Stimulated activated naive B cell treated with anti-CD40 and anti-IgM and Interleukin-4, amounts not matched to agents 10 μg/mL and 1 μg/mL and 100 μg/mL, for 72 hours (primary cell): Measurements from ENCODE around the gene ZNF407.

Source experiments
- ATAC-seq, 2 donors: fragments of 150-1000 bp; cut with Tn5 transposase; replicated peaks; 2 replicates each; pipeline ENCODE4 v1.10.0; 2021; ENCODE audit warnings: moderate library complexity in 1 of 2
- DNase-seq: peaks from one replicate; pipeline ENCODE4 v3.0.0; 2021
- H3K27ac Mint-ChIP-seq: one replicate; pipeline ENCODE4 v1.8.0; 2022; ENCODE audit warnings: mild to moderate bottlenecking, mixed read lengths
- H3K27me3 Mint-ChIP-seq, 2 donors: one replicate each; pipeline ENCODE4 v1.8.0; 2022; ENCODE audit warnings: mixed read lengths in 2 of 2
- H3K36me3 Mint-ChIP-seq, 2 donors: one replicate each; pipeline ENCODE4 v1.8.0; 2022; ENCODE audit warnings: mixed read lengths in 2 of 2, mild to moderate bottlenecking in 1 of 2
- H3K4me1 Mint-ChIP-seq, 2 donors: one replicate each; pipeline ENCODE4 v1.8.0; 2022; ENCODE audit warnings: mixed read lengths in 2 of 2, mild to moderate bottlenecking in 1 of 2
- H3K4me3 Mint-ChIP-seq, 2 donors: one replicate each; pipeline ENCODE4 v1.8.0; 2022; ENCODE audit warnings: mild to moderate bottlenecking in 2 of 2, mixed read lengths in 2 of 2, moderate library complexity in 1 of 2
- H3K9me3 Mint-ChIP-seq, 2 donors: one replicate each; pipeline ENCODE4 v1.8.0; 2022; ENCODE audit warnings: mixed read lengths in 2 of 2, mild to moderate bottlenecking in 1 of 2

ZNF407 gene

GRCh38 chr18:74921057-74921820, 323.6 kb downstream of the ZNF407 start:
- ATAC-seq: no peak
- no peak for DNase-seq
- no peak overlapping the region for H3K27ac Mint-ChIP-seq
- H3K4me1 Mint-ChIP-seq: no peaks in the 10 kb centered on the region
- H3K27me3 Mint-ChIP-seq: no peaks in the 10 kb centered on the region
- peaks cover 9 to 23% of the 10 kb centered on the region in 2 donors for H3K36me3 Mint-ChIP-seq
- H3K9me3 Mint-ChIP-seq: no peaks in the 10 kb centered on the region
- H3K4me3 Mint-ChIP-seq: no peak overlapping the region

GRCh38 chr18:74926051-74926450, 328.4 kb downstream of the ZNF407 start:
- Mint-ChIP-seq H3K27me3 (no peaks in the 10 kb centered on the region), H3K9me3 (no peaks in the 10 kb centered on the region), H3K4me1 (no peaks in the 10 kb centered on the region), H3K27ac (no peak overlapping the region), H3K36me3 (peaks cover 15 to 35% of the 10 kb centered on the region in 2 donors), H3K4me3 (no peak overlapping the region)
- no peak for DNase-seq
- ATAC-seq: no peak

DNA sequence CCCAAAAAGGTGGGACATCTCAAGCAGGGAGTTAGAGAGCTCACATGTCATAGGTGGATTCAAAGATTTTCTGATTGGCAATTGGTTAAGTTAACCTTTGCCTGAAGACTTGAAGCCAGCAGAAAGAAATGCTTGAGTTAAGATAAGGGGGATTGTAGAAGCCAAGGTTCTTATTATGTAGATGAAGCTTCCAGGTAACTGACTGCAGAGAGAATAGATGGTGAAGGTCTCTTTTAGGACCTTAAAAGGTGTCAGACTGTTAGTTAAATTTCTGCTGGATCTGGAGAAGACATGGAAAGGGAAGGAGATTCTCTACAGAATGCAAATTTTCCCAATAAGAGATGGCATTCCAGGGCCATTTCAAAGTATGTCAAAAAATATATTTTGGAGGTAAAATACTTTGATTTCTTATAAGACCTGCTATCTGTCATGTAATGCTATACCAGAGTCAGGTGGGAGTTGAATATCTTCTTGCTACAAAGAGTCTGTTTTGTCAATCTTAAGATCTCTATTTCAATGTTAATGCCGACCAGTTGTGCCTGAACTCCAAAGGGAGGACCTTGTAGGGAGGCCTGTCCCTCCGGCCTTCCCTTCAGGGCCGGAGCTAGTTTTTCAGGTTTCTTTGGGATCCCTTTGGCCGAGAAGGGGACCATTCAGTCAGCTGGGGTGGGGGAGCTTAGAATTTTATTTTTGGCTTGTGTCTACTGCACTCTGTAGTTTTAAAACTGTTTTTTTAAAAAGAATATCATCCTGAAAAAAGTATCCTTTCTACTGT, 330.7 kb downstream of the ZNF407 start:
- Mint-ChIP-seq H3K27me3 (no peaks in the 10 kb centered on the region), H3K27ac (no peak overlapping the region), H3K4me1 (no peaks in the 10 kb centered on the region), H3K36me3 (peaks cover 19 to 35% of the 10 kb centered on the region in 2 donors), H3K4me3 (no peak overlapping the region), H3K9me3 (no peaks in the 10 kb centered on the region)
- DNase-seq (no peak), ATAC-seq (no peak)

DNA sequence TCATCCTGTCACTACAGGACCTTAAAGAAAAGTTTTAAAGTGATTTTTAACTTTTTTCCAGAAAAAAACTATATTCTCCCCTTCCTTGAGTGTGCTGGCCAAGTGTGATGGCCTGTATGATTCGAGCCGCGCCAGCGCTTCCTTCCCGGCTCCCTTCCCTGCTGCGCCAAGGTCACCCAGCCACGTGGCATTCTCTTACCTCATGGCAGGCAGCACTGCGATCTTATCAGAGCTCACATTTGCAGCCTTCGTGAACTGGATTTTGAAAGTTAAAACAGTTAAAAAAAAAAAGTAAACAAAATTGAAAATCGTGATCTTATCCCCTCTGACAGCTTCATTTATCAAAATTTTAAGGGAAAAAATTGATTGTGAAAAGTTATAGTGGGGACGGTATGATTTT, 331.4 kb downstream of the ZNF407 start:
- no peak overlapping the region for H3K4me3 Mint-ChIP-seq
- no peaks in the 10 kb centered on the region for H3K4me1 Mint-ChIP-seq
- no peak overlapping the region for H3K27ac Mint-ChIP-seq
- ATAC-seq (no peak), DNase-seq (no peak)
- peaks cover 19 to 35% of the 10 kb centered on the region in 2 donors for H3K36me3 Mint-ChIP-seq
- no peaks in the 10 kb centered on the region for H3K9me3 Mint-ChIP-seq
- H3K27me3 Mint-ChIP-seq: no peaks in the 10 kb centered on the region

DNA sequence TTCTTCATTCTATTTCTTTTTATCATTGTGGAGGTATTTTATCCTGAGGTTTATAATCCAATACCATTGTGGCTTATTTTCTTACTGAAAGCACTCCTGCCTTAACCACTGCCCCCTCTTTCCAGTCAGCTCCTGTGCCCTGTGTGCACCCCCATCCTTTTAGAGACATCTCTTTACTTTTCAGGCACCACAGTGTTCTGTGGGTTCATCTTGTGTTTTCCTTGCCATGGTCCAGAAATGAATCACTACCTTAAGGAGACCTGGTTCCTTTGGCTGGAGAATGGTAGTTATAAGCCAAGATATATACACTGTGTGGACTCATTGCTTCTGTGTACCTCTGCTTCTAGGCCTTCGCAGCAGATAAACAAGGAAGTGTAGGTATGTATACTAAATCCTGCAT, 332.9 kb downstream of the ZNF407 start:
- DNase-seq (no peak), ATAC-seq (no peak)
- Mint-ChIP-seq H3K36me3 (peaks cover 19 to 32% of the 10 kb centered on the region in 2 donors), H3K9me3 (no peaks in the 10 kb centered on the region), H3K4me3 (no peak overlapping the region), H3K27me3 (no peaks in the 10 kb centered on the region), H3K27ac (no peak overlapping the region), H3K4me1 (no peaks in the 10 kb centered on the region)

DNA sequence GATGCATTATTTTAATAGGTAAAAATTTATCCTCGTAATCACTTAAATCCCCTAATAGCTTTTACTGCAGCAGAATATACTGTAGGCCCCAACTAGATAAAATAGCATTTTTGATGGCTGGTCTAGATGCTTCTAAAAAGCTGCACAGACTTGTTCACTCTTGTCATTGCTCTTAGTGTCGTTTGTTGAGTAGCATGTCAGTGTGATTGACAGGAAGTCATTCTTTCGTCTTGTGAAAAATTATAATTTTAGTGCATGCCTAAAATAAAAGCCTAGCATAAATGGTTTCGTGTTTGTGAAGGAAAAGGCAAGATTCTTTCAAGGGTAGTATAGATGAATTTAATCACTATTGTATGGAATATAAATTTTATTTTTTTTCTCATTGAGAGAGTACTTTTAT, 336.3 kb downstream of the ZNF407 start:
- ATAC-seq: no peak
- Mint-ChIP-seq H3K9me3 (no peaks in the 10 kb centered on the region), H3K27ac (no peak overlapping the region), H3K4me3 (no peak overlapping the region), H3K36me3 (peaks cover 15 to 24% of the 10 kb centered on the region in 2 donors), H3K27me3 (no peaks in the 10 kb centered on the region), H3K4me1 (no peaks in the 10 kb centered on the region)
- DNase-seq: no peak

GRCh38 chr18:74935434-74935833, 337.8 kb downstream of the ZNF407 start:
- no peak overlapping the region for H3K4me3 Mint-ChIP-seq
- no peaks in the 10 kb centered on the region for H3K9me3 Mint-ChIP-seq
- no peak for DNase-seq
- no peaks in the 10 kb centered on the region for H3K27me3 Mint-ChIP-seq
- no peak for ATAC-seq
- peaks cover 0 to 3% of the 10 kb centered on the region in 2 donors for H3K4me1 Mint-ChIP-seq
- peaks cover 14 to 20% of the 10 kb centered on the region in 2 donors for H3K36me3 Mint-ChIP-seq
- H3K27ac Mint-ChIP-seq: no peak overlapping the region

GRCh38 chr18:74936343-74936742, 338.7 kb downstream of the ZNF407 start:
- Mint-ChIP-seq H3K36me3 (peaks cover 11 to 21% of the 10 kb centered on the region in 2 donors), H3K9me3 (no peaks in the 10 kb centered on the region), H3K27ac (no peak overlapping the region), H3K27me3 (no peaks in the 10 kb centered on the region), H3K4me1 (peaks cover 4 to 8% of the 10 kb centered on the region in 2 donors), H3K4me3 (no peak overlapping the region)
- ATAC-seq: no peak
- DNase-seq: no peak

- peaks cover 9 to 19% of the 10 kb centered on the region in 2 donors for H3K36me3 Mint-ChIP-seq
- no peaks in the 10 kb centered on the region for H3K9me3 Mint-ChIP-seq
- H3K4me3 Mint-ChIP-seq: no peak overlapping the region
- no peak for ATAC-seq
- no peak overlapping the region for H3K27ac Mint-ChIP-seq
- no peaks in the 10 kb centered on the region for H3K27me3 Mint-ChIP-seq
- no peak for DNase-seq
- peaks cover 8 to 12% of the 10 kb centered on the region in 2 donors for H3K4me1 Mint-ChIP-seq
These were observed 339.6 kb downstream of the ZNF407 start for GRCh38 chr18:74937291-74937690.

DNA sequence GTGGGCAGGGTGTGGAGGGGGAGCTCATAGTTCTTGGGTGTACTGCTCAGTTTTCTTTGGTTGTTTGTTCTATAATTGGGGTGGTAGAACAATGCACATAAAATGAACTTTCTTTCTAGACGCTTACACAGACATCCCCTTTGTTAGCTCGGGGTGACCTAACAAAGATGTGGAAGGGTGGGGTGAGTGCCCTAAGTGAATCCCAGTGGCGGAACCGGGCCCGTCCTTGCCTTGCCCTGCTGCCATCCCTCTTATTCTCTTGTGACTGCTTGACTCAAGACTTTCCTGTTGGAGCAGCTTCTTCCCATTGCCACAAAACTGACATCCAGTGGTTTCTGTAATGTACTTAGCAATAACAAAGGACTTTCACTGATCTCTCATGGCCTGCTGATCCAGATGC, 343.2 kb downstream of the ZNF407 start:
- H3K4me1 Mint-ChIP-seq: peaks cover 13 to 22% of the 10 kb centered on the region in 2 donors
- no peak for ATAC-seq
- H3K27ac Mint-ChIP-seq: no peak overlapping the region
- no peaks in the 10 kb centered on the region for H3K27me3 Mint-ChIP-seq
- no peaks in the 10 kb centered on the region for H3K9me3 Mint-ChIP-seq
- H3K4me3 Mint-ChIP-seq: no peak overlapping the region
- peaks cover 4 to 16% of the 10 kb centered on the region in 2 donors for H3K36me3 Mint-ChIP-seq
- DNase-seq: no peak

DNA sequence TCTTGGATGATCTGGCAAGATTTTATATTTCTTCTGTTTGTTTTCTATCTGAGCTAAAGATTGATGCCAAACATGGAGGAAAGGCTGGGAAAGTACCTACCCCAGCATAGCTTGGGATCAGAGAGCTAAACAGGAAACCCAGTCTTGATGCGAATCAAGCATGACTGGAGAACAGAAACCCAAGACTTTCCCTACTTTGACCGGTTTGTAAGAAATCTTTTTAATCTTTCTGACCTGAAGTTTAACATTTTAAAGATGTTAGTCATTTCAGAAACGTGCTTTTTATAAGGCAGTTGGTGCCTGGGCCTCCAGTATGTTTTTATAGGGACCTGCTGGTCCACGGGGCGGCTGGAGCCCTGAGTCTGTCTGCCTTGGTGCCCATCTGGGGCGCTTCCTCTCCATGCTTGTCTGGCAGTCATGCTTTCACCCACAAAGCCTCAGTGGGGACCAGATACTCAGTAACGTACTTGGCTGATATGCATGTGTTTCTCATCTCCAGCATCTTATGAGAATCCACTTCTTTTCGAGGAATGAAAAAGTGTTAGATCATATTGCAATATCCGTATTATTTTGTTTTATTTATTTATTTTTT, 344.7 kb downstream of the ZNF407 start:
- no peaks in the 10 kb centered on the region for H3K27me3 Mint-ChIP-seq
- H3K4me1 Mint-ChIP-seq: peaks cover 13 to 22% of the 10 kb centered on the region in 2 donors
- H3K36me3 Mint-ChIP-seq: peaks cover 4 to 12% of the 10 kb centered on the region in 2 donors
- DNase-seq (no peak), ATAC-seq (peak; percentile 83 to 92)
- no peak overlapping the region for H3K4me3 Mint-ChIP-seq
- H3K27ac Mint-ChIP-seq: no peak overlapping the region
- H3K9me3 Mint-ChIP-seq: no peaks in the 10 kb centered on the region

DNA sequence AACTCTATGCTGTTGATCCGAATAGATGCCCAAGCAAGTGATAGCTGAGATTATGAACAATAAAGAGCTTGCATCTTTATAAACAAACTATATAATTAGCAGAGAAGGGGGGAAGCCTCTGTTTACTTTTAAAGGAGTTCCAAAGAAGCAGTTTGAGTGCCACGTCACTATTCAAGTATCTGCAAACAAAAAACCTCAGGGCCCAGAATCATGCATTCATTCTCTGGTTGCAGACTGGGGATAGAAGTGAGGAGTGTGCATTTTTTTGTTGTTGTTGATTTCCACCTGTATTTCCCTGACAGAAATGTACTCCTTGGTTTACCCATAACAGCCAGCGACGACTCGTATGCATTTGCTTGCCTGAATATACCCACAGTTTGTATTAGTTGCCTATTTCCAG, 347.0 kb downstream of the ZNF407 start:
- H3K9me3 Mint-ChIP-seq: no peaks in the 10 kb centered on the region
- H3K27me3 Mint-ChIP-seq: no peaks in the 10 kb centered on the region
- H3K4me1 Mint-ChIP-seq: peaks cover 14 to 25% of the 10 kb centered on the region in 2 donors
- DNase-seq: no peak
- no peak for ATAC-seq
- H3K36me3 Mint-ChIP-seq: peaks cover 1 to 17% of the 10 kb centered on the region in 2 donors
- no peak overlapping the region for H3K4me3 Mint-ChIP-seq
- no peak overlapping the region for H3K27ac Mint-ChIP-seq

- no peak overlapping the region for H3K4me3 Mint-ChIP-seq
- ATAC-seq (no peak), DNase-seq (no peak)
- H3K4me1 Mint-ChIP-seq: peaks cover 16 to 38% of the 10 kb centered on the region in 2 donors
- H3K27ac Mint-ChIP-seq: no peak overlapping the region
- no peaks in the 10 kb centered on the region for H3K9me3 Mint-ChIP-seq
- H3K36me3 Mint-ChIP-seq: peaks cover 1 to 13% of the 10 kb centered on the region in 2 donors
- no peaks in the 10 kb centered on the region for H3K27me3 Mint-ChIP-seq
These were observed 348.3 kb downstream of the ZNF407 start for GRCh38 chr18:74945774-74946545.
